ENCODE measurements around the gene XYLT1. TPM values are rescaled to one million over a fixed set of nuclear protein-coding genes. Genes with fewer than 3 reads are reported as not detected.

Gene XYLT1
- total RNA-seq, 1 donor from 2014 or later: 0.45 TPM

- DNase-seq (ENCODE audit: low spot score) (no peak), ATAC-seq (no peak)
Measured at GRCh38 chr16:17270683-17271109, 200.1 kb downstream of the XYLT1 start.

GRCh38 chr16:17270111-17270510, 200.6 kb downstream of the XYLT1 start:
- ATAC-seq (no peak), DNase-seq (ENCODE audit: low spot score) (no peak)

GRCh38 chr16:17269439-17269838, 201.3 kb downstream of the XYLT1 start:
- ATAC-seq (no peak), DNase-seq (ENCODE audit: low spot score) (no peak)

- DNase-seq (ENCODE audit: low spot score) (no peak), ATAC-seq (peak; percentile 26)
Measured at GRCh38 chr16:17266608-17267313, 204.0 kb downstream of the XYLT1 start.

GRCh38 chr16:17265154-17265553, 205.6 kb downstream of the XYLT1 start:
- ATAC-seq (no peak), DNase-seq (ENCODE audit: low spot score) (no peak)

DNA sequence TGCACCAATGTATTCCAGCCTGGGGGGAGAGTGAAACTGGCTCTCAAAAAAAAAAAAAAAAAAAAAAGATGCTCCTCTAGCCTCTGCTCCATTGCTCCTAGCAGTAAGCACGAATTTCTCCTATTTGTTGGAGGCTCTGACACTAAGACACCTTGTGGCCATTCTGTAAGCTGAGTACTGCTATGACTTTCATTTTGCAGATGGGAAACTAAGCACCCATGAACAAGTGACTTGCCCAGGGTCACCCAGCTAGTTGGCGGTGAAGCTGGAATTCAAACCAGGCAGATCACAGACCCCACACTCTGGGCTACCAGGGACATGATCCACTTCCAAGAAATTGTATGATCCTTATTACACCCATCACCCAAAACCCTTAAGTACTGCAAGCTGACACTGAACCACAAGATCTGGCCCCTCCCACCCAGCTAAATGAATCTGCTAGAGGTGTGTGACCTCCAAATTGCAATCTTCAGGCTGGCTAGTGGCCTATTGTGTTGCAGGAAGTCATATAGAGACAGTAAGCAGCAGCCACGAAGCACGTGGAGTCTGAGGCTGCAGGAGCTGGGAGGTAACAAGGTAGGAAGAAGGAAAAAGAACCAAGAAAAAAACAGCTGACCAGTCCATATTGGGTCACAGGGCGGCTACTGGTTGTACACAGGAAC, 209.4 kb downstream of the XYLT1 start:
- DNase-seq (ENCODE audit: low spot score) (no peak), ATAC-seq (no peak)

DNA sequence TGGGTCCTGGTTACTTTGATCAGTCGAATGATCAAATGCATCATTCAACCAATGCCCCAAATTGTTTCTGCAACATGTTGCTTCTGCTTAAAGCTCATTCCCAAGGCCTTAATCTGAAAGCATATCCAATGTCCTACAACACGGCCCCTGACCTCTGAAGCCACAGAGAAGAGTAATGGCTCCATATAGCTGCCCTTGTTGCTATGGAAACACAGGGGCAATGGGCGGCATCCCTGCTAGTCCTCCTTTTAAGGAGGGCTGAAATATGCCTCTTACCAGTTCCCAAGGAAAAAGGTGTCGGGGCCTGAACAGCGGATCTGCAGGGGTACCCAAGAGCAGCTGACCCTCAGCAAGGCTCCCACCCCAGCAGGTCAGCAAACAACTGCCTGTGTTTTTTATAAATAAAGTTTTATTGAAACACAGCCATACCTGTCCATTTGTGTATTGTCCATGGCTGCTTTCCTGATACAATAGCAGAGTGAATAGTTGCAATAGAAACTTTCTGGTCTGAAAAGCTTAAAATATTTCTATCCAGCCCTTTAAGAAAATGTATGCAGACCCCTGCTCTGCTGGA, 210.4 kb downstream of the XYLT1 start:
- ATAC-seq: no peak
- no peak for DNase-seq (ENCODE audit: low spot score)

GRCh38 chr16:17259751-17260270, 210.9 kb downstream of the XYLT1 start:
- DNase-seq (ENCODE audit: low spot score) (no peak), ATAC-seq (no peak)

DNA sequence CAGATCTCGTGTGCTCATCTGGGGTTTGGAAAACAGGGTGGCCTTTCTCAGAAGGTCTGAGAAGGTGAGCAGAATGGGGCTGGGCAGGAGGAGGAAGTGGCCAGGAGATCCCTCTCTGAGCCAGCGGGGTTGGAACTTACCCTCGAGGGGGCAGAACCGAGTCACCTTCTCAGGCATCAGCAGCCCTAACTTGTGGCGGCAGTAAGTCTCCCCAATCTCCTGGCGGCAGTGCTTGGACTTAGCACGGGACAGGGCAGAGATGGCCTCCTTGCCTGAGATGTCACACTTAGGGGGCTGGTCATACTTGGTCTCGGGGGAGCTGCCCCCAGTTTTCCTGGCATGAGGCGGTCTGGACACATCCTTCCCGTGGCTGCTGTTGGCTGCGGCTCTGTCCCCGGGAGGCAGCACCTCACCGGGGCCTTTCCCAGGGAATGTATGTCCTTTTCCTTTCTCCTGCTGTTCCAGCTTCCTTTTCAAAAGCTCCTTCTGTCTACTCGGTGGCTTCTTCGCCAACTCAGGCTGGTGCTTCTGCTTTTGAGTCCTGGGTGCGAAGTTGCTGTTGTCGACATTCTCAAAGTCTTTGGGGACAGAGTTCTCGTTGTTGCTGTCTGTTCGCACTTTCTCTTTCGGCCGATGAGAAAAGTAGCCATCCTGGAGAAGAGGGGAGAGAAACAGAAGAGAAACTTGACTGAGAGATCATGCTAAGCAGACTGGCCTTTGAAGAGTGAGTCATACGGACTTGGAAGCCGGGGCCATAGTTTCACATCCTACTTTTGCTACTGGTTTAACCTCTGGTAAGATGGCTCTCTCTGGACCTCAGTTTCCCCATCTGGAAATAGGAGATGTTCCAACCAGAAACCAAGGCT, 211.7 kb downstream of the XYLT1 start:
- DNase-seq (ENCODE audit: low spot score): no peak
- ATAC-seq: peak; percentile 16

GRCh38 chr16:17258077-17258599, 212.6 kb downstream of the XYLT1 start:
- no peak for ATAC-seq
- no peak for DNase-seq (ENCODE audit: low spot score)

GRCh38 chr16:17257426-17258023, 213.2 kb downstream of the XYLT1 start:
- ATAC-seq (no peak), DNase-seq (ENCODE audit: low spot score) (no peak)

DNA sequence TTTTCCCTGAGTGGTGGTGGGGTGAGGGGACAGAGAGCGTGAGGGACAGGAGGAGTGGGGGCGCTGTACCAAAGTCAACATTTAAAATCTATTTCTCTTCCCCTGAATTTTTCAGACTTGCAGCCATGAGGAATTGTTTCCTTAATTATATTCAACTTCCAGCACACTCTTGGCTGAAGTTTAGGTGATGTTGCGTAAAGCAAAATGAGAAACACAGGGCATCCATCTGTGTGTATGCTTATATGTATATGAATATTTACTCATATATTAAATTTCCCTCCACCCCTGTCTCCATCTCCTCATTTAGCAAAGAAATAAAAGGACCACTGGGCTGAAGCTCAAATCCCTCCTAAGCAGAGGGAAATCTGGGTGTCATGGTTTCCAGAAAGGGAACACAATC, 218.1 kb downstream of the XYLT1 start:
- no peak for ATAC-seq
- no peak for DNase-seq (ENCODE audit: low spot score)

DNA sequence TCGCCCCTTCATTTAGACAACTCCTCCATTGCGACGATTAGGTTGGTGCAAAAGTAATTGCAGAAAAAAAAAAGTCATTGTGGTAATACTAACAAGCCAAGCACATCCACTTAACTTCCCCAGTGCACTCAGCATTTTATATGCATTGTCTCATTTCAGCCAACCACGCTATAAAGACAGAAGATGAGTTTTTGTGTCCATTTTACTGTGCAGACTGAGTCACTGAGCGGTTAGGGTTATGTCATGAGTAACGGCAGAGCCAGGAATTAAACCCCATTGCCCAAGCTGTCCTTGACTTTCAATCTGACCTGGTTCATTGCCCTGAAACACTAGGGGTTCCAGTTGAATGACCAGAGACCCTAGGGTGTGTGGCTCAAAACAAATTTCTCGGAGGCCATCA, 218.7 kb downstream of the XYLT1 start:
- no peak for DNase-seq (ENCODE audit: low spot score)
- no peak for ATAC-seq

- no peak for DNase-seq (ENCODE audit: low spot score)
Measured at GRCh38 chr16:17251496-17251895, 219.3 kb downstream of the XYLT1 start.

DNA sequence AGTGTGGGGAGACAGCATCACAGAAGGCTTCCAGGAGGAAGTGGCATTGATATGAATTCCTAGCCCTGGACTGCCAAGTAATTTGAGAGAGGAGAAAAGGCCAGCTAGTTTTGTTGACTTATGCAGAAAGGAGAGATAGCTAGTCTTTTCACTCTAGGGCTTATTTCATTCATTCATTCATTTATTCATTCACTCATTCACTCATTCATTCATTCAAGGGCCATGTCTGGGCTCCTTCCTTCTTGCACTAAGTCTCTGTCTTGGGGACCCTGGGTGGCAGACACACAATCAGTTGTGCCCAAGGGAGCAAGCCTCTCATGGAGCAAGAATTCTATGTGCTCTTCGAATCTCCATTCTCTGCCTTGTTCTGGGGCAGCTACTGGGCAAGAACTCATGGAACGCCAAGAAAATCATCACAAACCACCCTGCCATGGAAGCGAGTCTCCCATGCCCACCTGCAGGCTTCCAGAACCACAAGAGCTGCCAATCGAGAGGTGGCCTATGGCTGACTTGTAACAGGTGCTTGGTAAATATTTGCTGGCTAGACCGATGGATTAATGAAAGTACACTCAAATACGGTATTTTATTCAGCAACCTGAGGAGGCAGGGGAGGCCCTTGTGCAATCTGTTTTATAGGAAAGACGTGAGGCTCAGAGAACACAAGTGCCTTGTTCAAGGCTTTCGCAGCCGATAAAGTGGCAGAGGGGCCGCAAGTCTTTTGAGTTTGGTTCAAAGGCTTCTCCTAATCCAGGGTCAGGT, 223.6 kb downstream of the XYLT1 start:
- no peak for ATAC-seq

More at GRCh38 chr16:17251496-17251895, 219.3 kb downstream of the XYLT1 start:
- no peak for ATAC-seq

GRCh38 chr16:17246268-17246885, 224.4 kb downstream of the XYLT1 start:
- no peak for DNase-seq (ENCODE audit: low spot score)
- ATAC-seq: no peak

More for the DNA sequence above, 223.6 kb downstream of the XYLT1 start:
- no peak for DNase-seq (ENCODE audit: low spot score)

- no peak for DNase-seq (ENCODE audit: low spot score)
- no peak for ATAC-seq
Measured at GRCh38 chr16:17245776-17246175, 225.0 kb downstream of the XYLT1 start.

- DNase-seq (ENCODE audit: low spot score): no peak
- no peak for ATAC-seq
Measured at GRCh38 chr16:17244872-17245551, 225.7 kb downstream of the XYLT1 start.

Measured in left lobe of liver (tissue), 2 donors.